Activated CD8-positive, alpha-beta memory T cell treated with anti-CD3 and anti-CD28 coated beads, Interleukin-2, amount 50 U/mL, for 24 hours (primary cell): Measurements from ENCODE around the gene HSD17B3.
"Not testable (repeated sequence)": the region's sequence is repeated elsewhere in the genome, so short reads cannot be mapped to it uniquely, and the experiment has no call there.

Experiments used
- DNase-seq: peaks from one replicate; pipeline ENCODE4 v3.0.0-alpha.2; 2020; ENCODE audit errors: extremely low read depth

HSD17B3 gene

DNA sequence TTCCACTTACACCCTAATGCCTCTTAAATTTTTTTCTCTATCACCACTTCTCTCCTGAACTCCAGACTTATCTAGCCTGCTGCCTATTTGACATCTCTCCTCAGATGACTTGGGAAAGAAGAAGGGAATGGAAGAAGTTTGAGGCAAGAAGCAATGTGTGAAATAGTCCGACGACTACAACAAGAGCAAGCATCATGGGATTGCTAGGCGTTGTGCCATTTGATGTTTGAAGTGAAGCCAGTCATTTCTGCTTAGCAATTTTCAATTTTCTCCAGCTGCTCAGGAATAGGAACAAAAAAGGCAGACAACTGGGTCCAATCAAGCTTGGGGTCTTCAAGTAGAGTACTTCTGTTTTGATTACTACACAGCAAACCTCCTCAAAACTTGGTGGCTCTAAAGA, 106.4 kb downstream of the HSD17B3 start:
- DNase-seq, result no peak

DNA sequence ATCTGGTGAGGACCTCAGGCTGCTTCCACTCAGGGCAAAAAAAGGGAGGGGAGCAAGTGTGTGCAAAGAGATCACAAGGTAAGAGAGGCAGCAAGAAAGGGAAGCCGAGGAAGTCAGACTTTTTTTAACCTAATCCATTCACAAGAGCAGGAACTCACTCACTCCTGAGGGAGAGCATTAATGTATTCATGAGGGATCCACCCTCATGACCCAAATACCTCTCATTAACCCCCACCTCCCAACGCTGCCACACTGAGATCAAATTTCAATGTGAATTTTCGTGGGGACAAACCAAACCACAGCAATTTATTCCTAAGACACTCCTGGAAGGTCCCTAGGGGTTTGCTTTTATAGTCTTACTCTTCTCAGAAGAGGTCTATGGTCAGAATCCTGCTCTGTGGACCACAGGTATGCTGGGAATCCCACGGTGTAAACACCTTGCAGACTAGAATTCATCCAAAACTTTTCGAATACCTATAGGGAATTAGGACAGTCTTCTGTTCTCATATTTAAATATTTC, 108.7 kb downstream of the HSD17B3 start:
- DNase-seq, result no peak

GRCh38 chr9:96192710-96193109, 109.3 kb downstream of the HSD17B3 start:
- no peak for DNase-seq

DNA sequence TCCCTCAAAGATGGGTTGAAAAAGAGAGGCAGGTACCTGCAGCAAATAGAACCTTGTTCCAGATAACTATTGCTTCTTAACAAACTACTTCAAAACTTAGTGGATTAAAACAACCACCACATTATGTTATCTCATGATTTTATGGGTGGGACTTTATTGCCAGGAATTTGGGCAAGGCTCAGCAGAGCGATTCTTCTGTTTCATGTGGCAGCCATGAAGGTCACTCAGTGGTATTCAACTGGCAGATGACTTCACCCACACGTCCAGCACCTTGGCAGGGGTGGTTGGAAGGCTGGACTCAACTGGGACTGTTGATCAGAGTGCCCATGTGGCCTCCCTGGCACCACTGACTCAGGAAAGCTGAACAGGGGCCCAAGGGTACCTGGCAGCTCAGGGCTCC, 112.0 kb downstream of the HSD17B3 start:
- DNase-seq, result no peak

- DNase-seq, result not testable (repeated sequence)
These were observed 112.4 kb downstream of the HSD17B3 start for GRCh38 chr9:96189581-96189980.

DNA sequence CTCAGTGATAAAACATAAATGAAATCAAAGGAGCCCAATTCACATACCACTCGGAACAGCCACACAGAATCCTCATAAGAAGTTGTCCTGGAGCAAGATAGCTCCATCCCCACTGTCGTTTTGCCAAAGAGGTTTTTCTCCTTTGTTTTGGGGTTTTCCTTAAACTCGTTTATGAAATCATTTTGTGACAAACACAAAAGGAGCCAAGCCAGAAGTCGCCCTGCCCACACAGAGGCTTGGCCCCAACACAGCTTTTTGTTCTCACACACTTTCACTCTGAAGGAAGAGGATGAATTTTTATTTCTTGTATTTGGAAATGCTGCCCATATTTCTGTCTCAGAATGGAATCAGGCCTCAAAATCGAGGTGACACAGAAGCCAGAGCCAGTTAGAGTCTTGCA, 113.4 kb downstream of the HSD17B3 start:
- DNase-seq, result no peak

GRCh38 chr9:96187151-96187555, 114.8 kb downstream of the HSD17B3 start:
- no peak for DNase-seq

DNA sequence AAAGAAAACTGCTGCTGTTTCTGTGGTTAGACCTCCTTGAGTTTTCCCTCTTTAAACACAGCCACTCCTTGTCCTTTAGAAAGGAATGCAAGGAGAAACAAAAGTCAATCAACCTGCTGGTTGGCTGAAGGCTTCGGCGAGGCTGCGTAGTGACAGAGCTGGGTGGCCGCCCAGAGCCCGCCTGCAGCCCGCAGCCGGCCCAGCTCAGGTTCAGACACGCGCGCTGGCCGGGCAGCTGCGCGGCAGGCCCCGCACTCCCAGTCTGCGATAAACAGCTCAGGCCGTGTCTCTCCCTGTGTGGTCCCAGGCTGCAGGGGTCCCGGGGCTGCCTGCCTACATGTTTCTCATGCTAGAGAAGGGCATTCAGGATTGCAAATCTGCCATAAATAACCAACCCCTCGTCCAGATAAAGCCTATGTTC, 115.4 kb downstream of the HSD17B3 start:
- DNase-seq, result no peak

DNA sequence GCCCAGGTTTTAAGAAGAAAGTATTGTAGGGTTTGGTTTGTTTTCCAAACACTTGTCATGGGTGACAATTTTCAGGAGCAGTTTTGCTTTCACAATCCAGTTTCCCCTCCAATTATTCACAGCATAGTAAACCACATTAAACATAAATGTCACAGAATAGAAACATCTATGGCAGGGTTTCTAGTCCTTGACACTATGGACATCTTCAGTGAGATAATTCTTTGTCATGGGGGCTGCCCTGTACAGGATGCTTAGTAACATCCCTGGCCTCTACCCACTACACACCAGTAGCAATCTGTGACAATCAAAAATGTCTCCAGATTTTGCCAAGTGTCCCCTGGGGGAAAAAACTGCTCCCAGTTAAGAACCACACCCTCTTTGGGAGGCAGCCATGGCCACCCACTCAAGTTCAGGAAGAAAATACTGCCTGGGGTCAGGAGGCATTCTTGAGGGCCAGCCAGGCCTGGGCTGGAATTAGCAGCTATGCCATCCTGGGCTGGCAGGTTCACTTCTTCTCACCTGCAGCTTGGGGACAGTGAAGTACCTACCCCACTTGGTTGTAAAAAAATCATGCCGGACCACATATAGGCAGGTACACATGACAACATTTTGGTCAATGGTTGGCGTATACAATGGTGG, 116.3 kb downstream of the HSD17B3 start:
- no peak for DNase-seq
